ENCODE results near the gene MIPOL1. TPM values are rescaled to one million over a fixed set of nuclear protein-coding genes. Genes with fewer than 3 reads are reported as not detected.

Gene MIPOL1
- total and polyA plus RNA-seq, 9 of the 15 experiments (the other 6 are each of a cell fraction or from before 2014, with no cell fraction given), result 6.7 to 21.9 (median 12.4) TPM

GRCh38 chr14:37583358-37584210, 385.8 kb downstream of the MIPOL1 start:
- DNase-seq (ENCODE audit: extremely low read depth in 1 of 4, low spot score in 3 of 4) (no peak), FAIRE-seq (no peak), ATAC-seq (no peak)
- no peak for TF ChIP-seq MEF2A (IDR thresholded peaks at IDR 0.05; ENCODE audit: control insufficient read depth, low read depth, low read length)
- no peak for TF ChIP-seq HEY1 (CRISPR knock-in tag; IDR thresholded peaks at IDR 0.05; ENCODE audit: borderline replicate concordance)
- TF ChIP-seq MXD1 (CRISPR knock-in tag; IDR thresholded peaks at IDR 0.05; ENCODE audit: borderline replicate concordance, poor library complexity, severe bottlenecking), result no peak
- no peak for TF ChIP-seq SRSF7 (optimal IDR thresholded peaks at IDR 0.05; ENCODE audit: low read depth, low read length)
- no peak for TF ChIP-seq SMC3 (conservative IDR thresholded peaks at IDR 0.05; ENCODE audit: insufficient read depth, low read depth, low read length)
- no peak for TF ChIP-seq ATF1 (CRISPR knock-in tag; IDR thresholded peaks at IDR 0.05)
- no peak for TF ChIP-seq ATF1 (tag; IDR thresholded peaks at IDR 0.05)
- TF ChIP-seq CEBPB (tag; IDR thresholded peaks at IDR 0.05), result no peak
- TF ChIP-seq RBM25 (IDR thresholded peaks at IDR 0.05; ENCODE audit: low read depth, low read length, severe bottlenecking), result no peak
- TF ChIP-seq TSC22D4 (tag; IDR thresholded peaks at IDR 0.05), result no peak
- no peak for TF ChIP-seq DDX20 (tag; IDR thresholded peaks at IDR 0.05; ENCODE audit: low read depth)
- no peak for TF ChIP-seq CCNT2 (IDR thresholded peaks at IDR 0.05; ENCODE audit: borderline replicate concordance, extremely low read depth, insufficient read length, low read depth, low read length)
- no peak for TF ChIP-seq IFI16 (CRISPR knock-in tag; IDR thresholded peaks at IDR 0.05)
- Histone ChIP-seq H2AFZ (ENCODE audit: low read depth, low read length) (no peak overlapping the region), H3K4me2 (ENCODE audit: insufficient read depth, low read length) (no peak overlapping the region), H4K20me1 (replicated peaks; ENCODE audit: control insufficient read depth, insufficient read depth, low read length) (no peaks in the 10 kb centered on the region), H3K79me2 (ENCODE audit: control insufficient read depth, insufficient read depth, low read length) (no peaks in the 10 kb centered on the region), H3K9ac (ENCODE audit: insufficient read depth in 1 of 2, low read depth in 2 of 2, low read length in 2 of 2) (no peak overlapping the region), H3K9me1 (ENCODE audit: control insufficient read depth, insufficient read depth, low read length) (no peaks in the 10 kb centered on the region), H3K9me3 (replicated peaks; ENCODE audit: control insufficient read depth, insufficient read depth, low read depth, low read length) (no peaks in the 10 kb centered on the region), H3K4me3 (no peak overlapping the region), H3K27ac (ENCODE audit: extremely low read depth, low read depth, low read length) (no peak overlapping the region), H3K27me3 (ENCODE audit: control insufficient read depth in 2 of 2, insufficient read depth in 2 of 2, low read length in 2 of 2) (no peaks in the 10 kb centered on the region; a peak in 1 of 5 replicates), H3K36me3 (ENCODE audit: control insufficient read depth, insufficient read depth, low read length) (no peaks in the 10 kb centered on the region), H3K4me1 (replicated peaks in 1 of 2; ENCODE audit: control insufficient read depth in 2 of 2, insufficient read depth in 2 of 2, low read length in 2 of 2) (peaks cover 0 to 13% of the 10 kb centered on the region in 2 experiments; a peak in 1 of 5 replicates)
- 66% methylated on average over 13 of the region's 67 CpGs for WGBS (ENCODE audit: insufficient coverage, low coverage, missing lambda C conversion rate)
- BruUV-seq (replicated peaks), result no TSS peak
- intact Hi-C loops (cut with micrococcal nuclease) (no loop called here), in situ Hi-C loops (cut with MboI) (loop anchor here (25.0 kb wide), 1 partner anchor 321 kb away; no protein-coding TSS in a partner anchor)
- POLR2A ChIA-PET, result no interaction called here
- CTCF ChIA-PET (ENCODE audit: low intra/inter-chr PET ratio), result no interaction called here

Measured in K562 (cell line).